GM12874 (cell line): Measurements from ENCODE around the gene CELF5.

Experiments used
- CTCF ChIP-seq: IDR thresholded peaks from 2 replicates; pipeline ENCODE4 v1.5.1; 2011; ENCODE audit warnings: low read depth, mild to moderate bottlenecking, control low read depth, low read length, moderate library complexity; ENCODE audit not compliant: insufficient read depth

Gene CELF5

GRCh38 chr19:3322199-3322978 lies 97.9 kb downstream of the CELF5 start:
- no peak for TF ChIP-seq CTCF

DNA sequence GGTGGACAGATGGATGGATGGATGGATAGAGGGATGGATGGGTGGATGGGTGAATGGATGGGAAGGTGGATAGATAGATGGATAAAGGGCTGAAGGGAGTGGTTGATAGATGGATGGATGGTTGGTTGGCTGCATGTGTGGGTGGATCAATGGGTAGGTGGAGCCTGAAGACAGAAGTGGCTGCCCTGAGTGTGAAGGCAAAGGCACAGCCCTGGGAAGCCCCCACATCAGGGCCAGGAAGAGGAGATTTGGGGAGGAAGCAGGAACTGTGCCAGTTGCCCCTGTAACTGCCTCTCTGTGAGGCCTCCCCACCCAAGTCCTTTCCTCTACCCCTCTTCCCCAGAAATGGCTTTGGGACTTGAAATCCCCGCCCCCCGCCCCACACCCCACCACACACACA lies 98.6 kb downstream of the CELF5 start:
- TF ChIP-seq CTCF = no peak

DNA sequence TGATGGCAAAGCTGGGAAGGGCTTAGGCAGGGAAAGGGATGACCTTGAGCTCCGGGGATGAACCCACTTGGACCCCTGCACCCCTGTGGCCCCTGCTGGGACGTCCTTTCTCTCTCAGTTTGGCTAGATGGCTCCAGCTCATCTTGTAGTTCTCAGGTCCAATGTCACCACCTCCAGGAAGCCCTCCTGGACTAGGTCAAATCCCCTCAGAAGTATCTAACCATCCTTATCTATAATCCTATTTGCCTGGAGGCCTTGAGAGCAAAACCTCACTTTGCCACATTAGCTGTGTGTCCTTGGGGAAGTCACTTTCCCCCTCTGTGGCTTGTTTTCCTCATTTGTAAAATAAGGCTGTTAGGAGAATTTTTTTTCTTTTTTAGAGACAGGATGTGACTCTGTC lies 99.2 kb downstream of the CELF5 start:
- TF ChIP-seq CTCF = no peak

GRCh38 chr19:3324405-3324856 lies 100.0 kb downstream of the CELF5 start:
- peak; percentile 91 for TF ChIP-seq CTCF

DNA sequence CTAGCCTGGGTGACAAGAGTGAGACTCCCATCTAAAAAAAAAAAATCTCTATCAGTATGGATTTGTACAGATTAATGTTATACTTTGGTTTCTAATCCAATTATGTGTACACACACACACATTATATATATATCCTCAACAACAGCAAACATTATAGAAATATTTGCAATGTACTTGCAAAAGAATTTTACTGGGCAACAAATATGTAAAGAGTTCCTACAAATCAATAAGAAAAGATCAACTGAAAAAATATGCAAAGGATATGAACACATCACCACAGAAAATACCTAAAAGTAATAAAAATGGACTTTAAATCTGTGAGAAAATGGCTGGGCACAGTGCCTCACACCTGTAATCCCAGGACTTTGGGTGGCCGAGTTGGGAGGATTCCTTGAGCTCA lies 101.0 kb downstream of the CELF5 start:
- no peak for TF ChIP-seq CTCF

DNA sequence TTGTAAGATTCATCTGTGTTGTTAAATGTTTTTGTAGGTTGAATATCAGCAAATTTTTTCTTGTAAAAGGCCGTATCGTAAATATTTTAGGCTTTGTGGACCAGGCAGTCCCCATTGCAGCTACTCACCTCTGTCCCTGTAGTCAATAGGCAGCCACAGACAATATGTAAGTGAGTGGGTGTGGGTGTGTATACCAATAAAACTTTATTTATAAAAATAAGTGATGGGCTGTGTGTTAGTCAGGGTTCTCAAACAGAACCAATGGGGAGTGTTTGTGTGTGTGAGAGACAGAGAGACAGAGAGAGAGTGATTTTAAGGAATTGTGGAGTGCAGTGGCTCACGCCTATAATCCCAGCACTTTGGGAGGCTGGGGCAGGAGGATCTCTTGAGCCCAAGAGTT lies 104.3 kb downstream of the CELF5 start:
- TF ChIP-seq CTCF = no peak

- TF ChIP-seq CTCF = no peak
Measured at GRCh38 chr19:3330047-3330446, 105.6 kb downstream of the CELF5 start.
